Heart left ventricle (tissue), 16 donors: ENCODE data around the gene LRP1B. TPM values are rescaled to one million over a fixed set of nuclear protein-coding genes. Genes with fewer than 3 reads are reported as not detected.
A peak's percentile ranks its signal among the peaks of the same experiment; 100 is the strongest.

Source experiments
- ATAC-seq, 4 donors: fragments of 200-7000 bp; cut with Tn5 transposase; one replicate each; pipeline ENCODE4 v1.9.1; 2020 to 2022; ENCODE audit warnings: moderate library complexity in 4 of 4, mild to moderate bottlenecking in 3 of 4, moderate number of reproducible peaks in 1 of 4
- DNase-seq, 5 donors: peaks; one replicate each; pipeline ENCODE4 v3.0.0-alpha.2; 2020
- H3K27ac ChIP-seq, 12 donors: fragments of 200-600 bp; sonication (generic) in 4 of 12; one replicate each; pipeline versions ENCODE4 v1.5.0 to v1.8.0; 2016 to 2022; ENCODE audit warnings: mild to moderate bottlenecking in 2 of 12
- H3K27me3 ChIP-seq, 9 donors: fragments of 200-600 bp; sonication (generic) in 2 of 9; one replicate each; pipeline versions ENCODE4 v1.5.1 to v1.8.0; 2016 to 2022; ENCODE audit warnings: mild to moderate bottlenecking in 3 of 9
- H3K36me3 ChIP-seq, 9 donors: fragments of 200-600 bp; sonication (generic) in 2 of 9; one replicate each; pipeline versions ENCODE4 v1.5.0 to v1.8.0; 2018 to 2022; ENCODE audit warnings: mild to moderate bottlenecking in 2 of 9
- H3K4me1 ChIP-seq, 12 donors: fragments of 200-600 bp; sonication (generic) in 4 of 12; one replicate each; pipeline versions ENCODE4 v1.5.0 to v1.8.0; 2016 to 2022; ENCODE audit warnings: mild to moderate bottlenecking in 3 of 12
- H3K4me3 ChIP-seq, 12 donors: fragments of 200-600 bp; sonication (generic) in 4 of 12; one replicate each; pipeline versions ENCODE4 v1.5.0 to v1.8.0; 2017 to 2022; ENCODE audit warnings: mild to moderate bottlenecking in 9 of 12, moderate library complexity in 4 of 12
- H3K9me3 ChIP-seq, 12 donors: fragments of 200-600 bp; sonication (generic) in 4 of 12; one replicate each; pipeline versions ENCODE4 v1.5.0 to v1.8.0; 2016 to 2022; ENCODE audit warnings: mild to moderate bottlenecking in 1 of 12
- CTCF ChIP-seq, 12 donors: fragments of 200-600 bp; sonication (generic) in 4 of 12; IDR thresholded peaks; one replicate each; pipeline versions ENCODE4 v1.5.0 to v1.8.0; 2018 to 2022; ENCODE audit warnings: antibody characterized with exemption in 12 of 12, mild to moderate bottlenecking in 5 of 12
- POLR2A ChIP-seq, 2 donors: fragments of 450-650 bp; IDR thresholded peaks; one replicate each; pipeline ENCODE4 v1.6.1; 2017; ENCODE audit warnings: antibody characterized with exemption in 2 of 2, mild to moderate bottlenecking in 2 of 2, moderate library complexity in 2 of 2
- WGBS, 4 donors: extraction: QIAGEN DNeasy Blood & Tissue Kit in 2 of 4; methylation state at CpG; one replicate each; pipeline versions ENCODE4 v1.1.5 to v1.1.7; 2013 to 2018; 5-methylcytosine and 5-hydroxymethylcytosine counted together
- intact Hi-C, 10 donors: fragments of 100-400 bp; cut with DNase I; formaldehyde crosslinking; loops; one replicate each; pipeline versions ENCODE4 v1.11.1 to v1.14.2; 2022
- polyA plus RNA-seq, 2 donors: library from polyadenylated mRNA; stranded (reverse); fragments of 200-250 nt; gene quantifications; one replicate each; pipeline ENCODE4 v1.2.3, GENCODE V29; 2013
- total RNA-seq, 9 donors: library from RNA; depleted of rRNA in 2 of 9; stranded (reverse); fragments of >200 nt in 2 of 9; fragmentation: NEBNext Ultra II Directional in 3 of 9; extraction: Animal tissue kit (Norgen Biotek cat#: 25700) in 3 of 9; gene quantifications; one replicate each; pipeline versions ENCODE4 v1.1.0 to v1.2.4, GENCODE V29; 2016 to 2023
- donor health status: ischemic (EF 13 %, LVEDD 7.1; RV severe dilation, severe dysfunction).
- donor health status: healthy with polysubstance abuse.
- donor health status: DM: no; HTN: yes; CAD: no.
- donor health status: DM: no; HTN: no; CAD: no.
- donor health status: ischemic (EF 25% LVEDD 6.9; RV normal size, moderate dysfunction).
- donor health status: ischemic (EF 25% LVEDD 5.7; RV mildly dilated, moderate dysfunction).
- donor health status: healthy.
- donor health status: DM: yes; HTN: yes; CAD: no.
- donor health status: ischemic (EF 35%, LVEDD 5.7; RV mildly dilated, moderate dysfunction).
- donor health status: nonischemic (EF 11% LVEDD 7.7; RV severe dilation, severe dysfunction).
- donor health status: DM: yes; HTN: yes; CAD: no.
- donor health status: PGD.
- donor health status: ischemic (EF 29% LVEDD 5.4; RV normal size, mild dysfunction).
- donor health status: nonischemic (EF 23%, LVEDD 6.1; RV moderate dilation, normal function).

LRP1B gene
- total and polyA plus RNA-seq, 11 donors, result 0.01 to 0.19 (median 0.11) TPM; not detected in 2

- Histone ChIP-seq H3K27ac (no peak overlapping the region), H3K9me3 (no peaks in the 10 kb centered on the region), H3K27me3 (no peaks in the 10 kb centered on the region), H3K4me1 (peaks cover 0 to 2% (median 0%) of the 10 kb centered on the region in 12 donors), H3K36me3 (no peaks in the 10 kb centered on the region), H3K4me3 (no peak overlapping the region)
- intact Hi-C loops, result no loop called here
- WGBS, 4 donors, result 81 to 92% (median 90%) methylated on average over 3 of the region's 3 CpGs
- no peak for DNase-seq
- no peak for ATAC-seq
- TF ChIP-seq POLR2A (IDR thresholded peaks at IDR 0.05), result no peak
- no peak for TF ChIP-seq CTCF (IDR thresholded peaks at IDR 0.05)
Observed at GRCh38 chr2:141020346-141020745, 1110.5 kb downstream of the LRP1B start.

- ATAC-seq, result peak; percentile 96 to 99 (median 98)
- Histone ChIP-seq H3K4me3 (no peak overlapping the region), H3K27ac (peak overlapping the region in 10 of 12 donors; percentile 3 to 69 (median 44))
Observed at GRCh38 chr2:141015341-141016047, 1115.3 kb downstream of the LRP1B start.

GRCh38 chr2:141003967-141004657, 1126.7 kb downstream of the LRP1B start:
- WGBS, 4 donors, result 54 to 67% (median 60%) methylated on average over 3 of the region's 3 CpGs
- Histone ChIP-seq H3K4me1 (no peaks in the 10 kb centered on the region), H3K36me3 (no peaks in the 10 kb centered on the region), H3K9me3 (no peaks in the 10 kb centered on the region), H3K4me3 (no peak overlapping the region), H3K27me3 (no peaks in the 10 kb centered on the region), H3K27ac (no peak overlapping the region)
- ATAC-seq (no peak), DNase-seq (no peak)
- intact Hi-C loops, result no loop called here
- no peak for TF ChIP-seq POLR2A (IDR thresholded peaks at IDR 0.05)
- no peak for TF ChIP-seq CTCF (IDR thresholded peaks at IDR 0.05)

More at GRCh38 chr2:141015341-141016047, 1115.3 kb downstream of the LRP1B start:
- no peaks in the 10 kb centered on the region for H3K27me3 ChIP-seq
- peak in 4 of 5 donors; percentile 41 to 64 (median 46) for DNase-seq
- H3K36me3 ChIP-seq, result no peaks in the 10 kb centered on the region
- peaks cover 0 to 8% (median 0%) of the 10 kb centered on the region in 12 donors for H3K4me1 ChIP-seq
- no peaks in the 10 kb centered on the region for H3K9me3 ChIP-seq
- TF ChIP-seq POLR2A (IDR thresholded peaks at IDR 0.05) (no peak), CTCF (IDR thresholded peaks at IDR 0.05) (no peak)
- intact Hi-C loops, result loop anchor here in 1 of 10 donors (10.0 kb wide), 1 partner anchor 189 kb away; no protein-coding TSS in a partner anchor
- 27 to 38% (median 36%) methylated on average over 4 of the region's 4 CpGs for WGBS, 4 donors

- Histone ChIP-seq H3K4me1 (no peaks in the 10 kb centered on the region), H3K9me3 (no peaks in the 10 kb centered on the region), H3K27ac (no peak overlapping the region), H3K36me3 (no peaks in the 10 kb centered on the region), H3K4me3 (no peak overlapping the region), H3K27me3 (no peaks in the 10 kb centered on the region)
- 91 to 96% (median 94%) methylated on average over 5 of the region's 5 CpGs for WGBS, 4 donors
- intact Hi-C loops, result no loop called here
- DNase-seq, result no peak
- TF ChIP-seq POLR2A (IDR thresholded peaks at IDR 0.05) (no peak), CTCF (IDR thresholded peaks at IDR 0.05) (no peak)
- no peak for ATAC-seq
Observed at GRCh38 chr2:141001750-141002149, 1129.1 kb downstream of the LRP1B start.
